NCI-H1105 (cell line): ENCODE measurements around the gene LOXL1.

ENCODE experiments used
- DNase-seq: peaks from one replicate; lab custom pipeline; 2025; lab: John Stamatoyannopoulos, UW

LOXL1 gene

GRCh38 chr15:73926219-73927002 is at the start of gene LOXL1:
Gene LOXL1, plus strand, starts transcription at chr15:73926462. Its CDS starts 322 bp downstream, at chr15:73926784.
- DNase-seq = peak; percentile 10

- no peak for DNase-seq
Measured at GRCh38 chr15:73879426-73879825, 46.8 kb upstream of the LOXL1 start.

- DNase-seq = no peak
Measured at GRCh38 chr15:73881579-73882320, 44.5 kb upstream of the LOXL1 start.

GRCh38 chr15:73882761-73883419 is 43.4 kb upstream of the LOXL1 start:
- no peak for DNase-seq

- DNase-seq = no peak
Measured at GRCh38 chr15:73884159-73884558, 42.1 kb upstream of the LOXL1 start.

GRCh38 chr15:73885954-73886700 is 40.1 kb upstream of the LOXL1 start:
- DNase-seq = no peak

- DNase-seq = no peak
Measured at GRCh38 chr15:73886717-73887345, 39.4 kb upstream of the LOXL1 start.

- DNase-seq = no peak
Measured at GRCh38 chr15:73887481-73887880, 38.8 kb upstream of the LOXL1 start.

- DNase-seq = no peak
Measured at GRCh38 chr15:73888224-73889041, 37.8 kb upstream of the LOXL1 start.

- DNase-seq = no peak
Measured at GRCh38 chr15:73889053-73889761, 37.1 kb upstream of the LOXL1 start.

GRCh38 chr15:73889762-73890124 is 36.5 kb upstream of the LOXL1 start:
- no peak for DNase-seq

GRCh38 chr15:73891328-73892315 is 34.6 kb upstream of the LOXL1 start:
- DNase-seq = no peak

- no peak for DNase-seq
Measured at GRCh38 chr15:73892446-73893226, 33.6 kb upstream of the LOXL1 start.

GRCh38 chr15:73894133-73894814 is 32.0 kb upstream of the LOXL1 start:
- DNase-seq = no peak

- DNase-seq = no peak
Measured at GRCh38 chr15:73897441-73898261, 28.6 kb upstream of the LOXL1 start.
